B cell (primary cell): Measurements from ENCODE around the gene SEMA3G. TPM values are rescaled to one million over a fixed set of nuclear protein-coding genes. Genes with fewer than 3 reads are reported as not detected.

Experiments used
- ATAC-seq: fragments of 200-7000 bp; cut with Tn5 transposase; one replicate; pipeline ENCODE4 v1.10.0; 2021; ENCODE audit warnings: low read depth, mild to moderate bottlenecking, moderate number of reproducible peaks, moderate library complexity
- CTCF ChIA-PET: fragments of 350-600 bp; sonication (Branson Sonifier 250); formaldehyde crosslinking; loops from one replicate; lab custom pipeline; 2021; ENCODE audit warnings: antibody characterized with exemption, inconsistent platforms; lab: Charles Lee
- POLR2A ChIA-PET: fragments of 350-600 bp; sonication (Branson Sonifier 250); formaldehyde crosslinking; loops from one replicate; lab custom pipeline; 2021; ENCODE audit warnings: antibody characterized with exemption; lab: Charles Lee
- DNase-seq: peaks from one replicate; pipeline ENCODE4 v3.0.0; 2013
- H2AFZ ChIP-seq: 2 replicates; pipeline ENCODE4 v1.6.1; 2012; ENCODE audit warnings: mild to moderate bottlenecking, low read depth, low read length; ENCODE audit not compliant: insufficient read depth, poor library complexity, severe bottlenecking
- H3K27ac ChIP-seq, 2 donors: 1 replicate in 1 of 2; 2 replicates in 1 of 2; pipeline ENCODE4 v1.5.1; 2012 to 2013; ENCODE audit warnings: low read length in 2 of 2, mild to moderate bottlenecking in 2 of 2, moderate library complexity in 1 of 2
- H3K27me3 ChIP-seq, 4 experiments: fragments of 200-600 bp in 1 of 4; sonication (generic) in 1 of 4; replicated peaks in 1 of 4; 1 replicate in 2 of 4; 2 replicates in 2 of 4; pipeline versions ENCODE4 v1.6.1 to v1.7.0; 2013 to 2016; ENCODE audit warnings: low read length in 3 of 4, mild to moderate bottlenecking in 2 of 4, mixed read lengths in 1 of 4, moderate library complexity in 1 of 4; ENCODE audit not compliant: insufficient read depth in 4 of 4, control insufficient read depth in 3 of 4; ENCODE audit errors: control extremely low read depth in 1 of 4
- H3K36me3 ChIP-seq, 2 experiments: replicated peaks in 1 of 2; 1 replicate in 1 of 2; 2 replicates in 1 of 2; pipeline versions ENCODE4 v1.6.1 to v1.7.1; 2013; ENCODE audit warnings: low read length in 1 of 2; ENCODE audit not compliant: insufficient read depth in 2 of 2, control insufficient read depth in 1 of 2; ENCODE audit errors: control extremely low read depth in 1 of 2, extremely low read depth in 1 of 2
- H3K4me1 ChIP-seq, 2 donors: fragments of 200-600 bp in 1 of 2; sonication (generic) in 1 of 2; 1 replicate in 1 of 2; 2 replicates in 1 of 2; pipeline versions ENCODE4 v1.5.1 to v1.6.1; 2013 to 2017; ENCODE audit warnings: low read length in 2 of 2; ENCODE audit not compliant: control insufficient read depth in 2 of 2, insufficient read depth in 2 of 2
- H3K4me2 ChIP-seq: replicated peaks from 2 replicates; pipeline ENCODE3; 2012; ENCODE audit warnings: mild to moderate bottlenecking, low read depth, low read length; ENCODE audit not compliant: poor library complexity, severe bottlenecking
- H3K4me3 ChIP-seq, 5 experiments: fragments of 200-600 bp in 1 of 5; sonication (generic) in 1 of 5; 1 replicate in 3 of 5; 2 replicates in 2 of 5; pipeline versions ENCODE4 v1.5.1 to v1.7.0; 2011 to 2016; ENCODE audit warnings: low read length in 4 of 5, mild to moderate bottlenecking in 4 of 5, low read depth in 2 of 5, control low read depth in 1 of 5, moderate library complexity in 1 of 5; ENCODE audit not compliant: insufficient read depth in 1 of 5; ENCODE audit errors: control extremely low read depth in 1 of 5, extremely low read depth in 1 of 5
- H3K79me2 ChIP-seq: fragments of 200-600 bp; sonication (generic); one replicate; pipeline ENCODE4 v1.6.0; 2016; ENCODE audit warnings: low read length; ENCODE audit not compliant: control insufficient read depth, insufficient read depth
- H3K9ac ChIP-seq: fragments of 200-600 bp; sonication (generic); 2 replicates; pipeline ENCODE4 v1.6.1; 2017; ENCODE audit warnings: mild to moderate bottlenecking, low read length, moderate library complexity
- H3K9me3 ChIP-seq, 3 donors: one replicate each; pipeline versions ENCODE4 v1.6.1 to v1.7.1; 2013; ENCODE audit warnings: low read length in 2 of 3; ENCODE audit not compliant: control insufficient read depth in 2 of 3, insufficient read depth in 1 of 3; ENCODE audit errors: control extremely low read depth in 1 of 3
- H4K20me1 ChIP-seq: 2 replicates; pipeline ENCODE4 v1.6.0; 2012; ENCODE audit warnings: mild to moderate bottlenecking, low read length; ENCODE audit not compliant: insufficient read depth, control insufficient read depth, poor library complexity, severe bottlenecking
- H3K27ac Mint-ChIP-seq: one replicate; pipeline ENCODE4 v1.8.0; 2021; ENCODE audit warnings: mixed read lengths
- H3K27me3 Mint-ChIP-seq: one replicate; pipeline ENCODE4 v1.8.0; 2021; ENCODE audit warnings: mixed read lengths
- H3K4me1 Mint-ChIP-seq: one replicate; pipeline ENCODE4 v1.8.0; 2021; ENCODE audit warnings: mixed read lengths
- H3K4me3 Mint-ChIP-seq: one replicate; pipeline ENCODE4 v1.8.0; 2021; ENCODE audit warnings: mixed read lengths
- H3K9me3 Mint-ChIP-seq: one replicate; pipeline ENCODE4 v1.8.0; 2022; ENCODE audit warnings: mixed read lengths; ENCODE audit not compliant: insufficient read depth
- CTCF ChIP-seq: fragments of 200-600 bp; IDR thresholded peaks from one replicate; pipeline ENCODE4 v1.8.0; 2022; ENCODE audit warnings: antibody characterized with exemption, mild to moderate bottlenecking
- EZH2 ChIP-seq: IDR thresholded peaks from 2 replicates; pipeline ENCODE4 v1.6.1; 2012; ENCODE audit warnings: borderline replicate concordance, low read depth, mild to moderate bottlenecking, moderate library complexity, low read length; ENCODE audit not compliant: insufficient read depth, poor library complexity, severe bottlenecking
- WGBS: methylation state at CpG from one replicate; pipeline ENCODE4 v1.1.5; 2013; ENCODE audit warnings: missing lambda C conversion rate; ENCODE audit not compliant: insufficient coverage; 5-methylcytosine and 5-hydroxymethylcytosine counted together
- intact Hi-C: fragments of 100-400 bp; cut with micrococcal nuclease; formaldehyde crosslinking; loops from one replicate; pipeline ENCODE4 v1.10.0; 2022
- polyA plus RNA-seq: library from polyadenylated mRNA; depleted of rRNA; stranded (reverse); fragments of >200 nt; gene quantifications from 2 replicates; pipeline ENCODE4 v1.2.3, GENCODE V29; 2012
- total RNA-seq, 2 donors: library from RNA; stranded (reverse); fragments of 120-200 nt in 1 of 2; gene quantifications; 1 replicate in 1 of 2; 2 replicates in 1 of 2; pipeline versions ENCODE4 v1.2.3 to v1.2.4, GENCODE V29; 2013 to 2022

SEMA3G gene
- total and polyA plus RNA-seq, 2 donors (not counting 1 experiment from before 2014, with no cell fraction given), result 0.10 to 0.42 TPM

- WGBS, result 94% methylated on average over 18 of the region's 18 CpGs
- H3K9ac ChIP-seq, result no peak overlapping the region
- ChIA-PET CTCF (no interaction called here), POLR2A (no interaction called here)
- no peak overlapping the region for H3K27ac Mint-ChIP-seq
- no peak overlapping the region for H3K4me3 ChIP-seq
- H3K4me3 Mint-ChIP-seq, result no peak overlapping the region
- H2AFZ ChIP-seq, result no peak overlapping the region
- no peaks in the 10 kb centered on the region for H4K20me1 ChIP-seq
- TF ChIP-seq EZH2, result no peak
- TF ChIP-seq CTCF, result no peak
- H3K79me2 ChIP-seq, result no peaks in the 10 kb centered on the region
- no peaks in the 10 kb centered on the region for H3K4me1 ChIP-seq
- intact Hi-C loops, result no loop called here
- H3K9me3 ChIP-seq, result no peaks in the 10 kb centered on the region
- no peak overlapping the region for H3K27ac ChIP-seq
- DNase-seq (no peak), ATAC-seq (no peak)
- peaks cover 0 to 43% of the 10 kb centered on the region in 2 experiments for H3K36me3 ChIP-seq
- H3K27me3 Mint-ChIP-seq, result no peaks in the 10 kb centered on the region
- no peaks in the 10 kb centered on the region for H3K4me1 Mint-ChIP-seq
- H3K9me3 Mint-ChIP-seq, result no peaks in the 10 kb centered on the region
- H3K4me2 ChIP-seq, result no peak overlapping the region
- H3K27me3 ChIP-seq, result no peaks in the 10 kb centered on the region
Observed at GRCh38 chr3:52388348-52388821, 56.5 kb downstream of the SEMA3G start.

GRCh38 chr3:52387481-52387880 is 57.4 kb downstream of the SEMA3G start:
- Histone ChIP-seq H3K4me1 (no peaks in the 10 kb centered on the region), H3K27me3 (no peaks in the 10 kb centered on the region), H3K9ac (no peak overlapping the region), H3K4me2 (no peak overlapping the region), H4K20me1 (no peaks in the 10 kb centered on the region), H3K4me3 (no peak overlapping the region), H3K36me3 (peaks cover 0 to 36% of the 10 kb centered on the region in 2 experiments), H3K79me2 (no peaks in the 10 kb centered on the region), H2AFZ (no peak overlapping the region), H3K27ac (no peak overlapping the region), H3K9me3 (no peaks in the 10 kb centered on the region)
- Mint-ChIP-seq H3K27ac (no peak overlapping the region), H3K4me1 (no peaks in the 10 kb centered on the region), H3K4me3 (no peak overlapping the region), H3K9me3 (no peaks in the 10 kb centered on the region), H3K27me3 (no peaks in the 10 kb centered on the region)
- DNase-seq (no peak), ATAC-seq (no peak)
- ChIA-PET POLR2A (no interaction called here), CTCF (interaction anchor here (0.6 kb wide), 1 partner anchor 100 kb away, joined by 3 read pairs; the partner anchor contains the start of gene GLYCTK)
- intact Hi-C loops, result no loop called here
- WGBS, result 85% methylated on average over 2 of the region's 2 CpGs
- no peak for TF ChIP-seq EZH2
- no peak for TF ChIP-seq CTCF
